ENCODE data around the gene LGALS4. TPM values are rescaled to one million over a fixed set of nuclear protein-coding genes. Genes with fewer than 3 reads are reported as not detected.

Gene LGALS4
- total and polyA plus RNA-seq, 9 of the 15 experiments (the other 6 are each of a cell fraction or from before 2014, with no cell fraction given): 0.08 to 1.1 (median 0.30) TPM; not detected in 3

DNA sequence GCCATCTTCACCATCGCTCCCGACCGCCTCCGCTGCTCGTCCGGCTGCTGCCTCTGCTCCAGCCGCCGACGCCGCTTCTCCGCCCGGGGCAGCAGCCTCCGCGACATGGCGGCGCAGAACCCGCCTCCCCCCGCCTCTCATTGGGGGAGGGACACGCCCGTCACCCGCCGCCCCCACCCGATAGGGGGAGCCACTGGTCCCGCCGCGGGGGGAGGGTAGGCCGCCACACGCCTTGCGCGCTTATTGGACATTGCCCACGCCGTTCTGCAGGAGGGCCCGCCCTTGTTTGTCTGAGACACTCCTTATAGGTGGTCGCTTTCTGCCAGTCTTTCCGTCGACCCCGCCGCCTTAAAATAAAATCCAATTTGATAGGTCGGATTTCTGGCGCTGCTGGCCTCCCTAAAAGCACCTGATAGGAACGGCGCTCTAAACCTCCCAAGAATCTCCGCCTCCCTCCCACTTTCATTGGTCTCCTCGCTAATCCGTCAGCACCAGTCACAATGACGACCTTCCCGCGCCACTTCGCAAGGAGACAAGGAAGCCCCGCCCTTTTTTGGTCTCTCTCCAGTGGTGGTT lies 37.2 kb upstream of the LGALS4 start, which contains the start of gene HNRNPL (continued):
- TF ChIP-seq, protein P1, sequence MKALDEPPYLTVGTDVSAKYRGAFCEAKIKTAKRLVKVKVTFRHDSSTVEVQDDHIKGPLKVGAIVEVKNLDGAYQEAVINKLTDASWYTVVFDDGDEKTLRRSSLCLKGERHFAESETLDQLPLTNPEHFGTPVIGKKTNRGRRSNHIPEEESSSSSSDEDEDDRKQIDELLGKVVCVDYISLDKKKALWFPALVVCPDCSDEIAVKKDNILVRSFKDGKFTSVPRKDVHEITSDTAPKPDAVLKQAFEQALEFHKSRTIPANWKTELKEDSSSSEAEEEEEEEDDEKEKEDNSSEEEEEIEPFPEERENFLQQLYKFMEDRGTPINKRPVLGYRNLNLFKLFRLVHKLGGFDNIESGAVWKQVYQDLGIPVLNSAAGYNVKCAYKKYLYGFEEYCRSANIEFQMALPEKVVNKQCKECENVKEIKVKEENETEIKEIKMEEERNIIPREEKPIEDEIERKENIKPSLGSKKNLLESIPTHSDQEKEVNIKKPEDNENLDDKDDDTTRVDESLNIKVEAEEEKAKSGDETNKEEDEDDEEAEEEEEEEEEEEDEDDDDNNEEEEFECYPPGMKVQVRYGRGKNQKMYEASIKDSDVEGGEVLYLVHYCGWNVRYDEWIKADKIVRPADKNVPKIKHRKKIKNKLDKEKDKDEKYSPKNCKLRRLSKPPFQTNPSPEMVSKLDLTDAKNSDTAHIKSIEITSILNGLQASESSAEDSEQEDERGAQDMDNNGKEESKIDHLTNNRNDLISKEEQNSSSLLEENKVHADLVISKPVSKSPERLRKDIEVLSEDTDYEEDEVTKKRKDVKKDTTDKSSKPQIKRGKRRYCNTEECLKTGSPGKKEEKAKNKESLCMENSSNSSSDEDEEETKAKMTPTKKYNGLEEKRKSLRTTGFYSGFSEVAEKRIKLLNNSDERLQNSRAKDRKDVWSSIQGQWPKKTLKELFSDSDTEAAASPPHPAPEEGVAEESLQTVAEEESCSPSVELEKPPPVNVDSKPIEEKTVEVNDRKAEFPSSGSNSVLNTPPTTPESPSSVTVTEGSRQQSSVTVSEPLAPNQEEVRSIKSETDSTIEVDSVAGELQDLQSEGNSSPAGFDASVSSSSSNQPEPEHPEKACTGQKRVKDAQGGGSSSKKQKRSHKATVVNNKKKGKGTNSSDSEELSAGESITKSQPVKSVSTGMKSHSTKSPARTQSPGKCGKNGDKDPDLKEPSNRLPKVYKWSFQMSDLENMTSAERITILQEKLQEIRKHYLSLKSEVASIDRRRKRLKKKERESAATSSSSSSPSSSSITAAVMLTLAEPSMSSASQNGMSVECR (CRISPR knock-in tag; IDR thresholded peaks at IDR 0.05): no peak
- TF ChIP-seq TCF3 (CRISPR knock-in tag; IDR thresholded peaks at IDR 0.05): no peak
- no peak for TF ChIP-seq DPF2 (IDR thresholded peaks at IDR 0.05)
- TF ChIP-seq GABPB2 (CRISPR knock-in tag; conservative IDR thresholded peaks at IDR 0.05): no peak
- no peak for TF ChIP-seq MITF (IDR thresholded peaks at IDR 0.05)
- no peak for TF ChIP-seq NFIC (IDR thresholded peaks at IDR 0.05)
- TF ChIP-seq TRIM24 (IDR thresholded peaks at IDR 0.05): no peak
- TF ChIP-seq ZSCAN29 (IDR thresholded peaks at IDR 0.05): no peak
- no peak for TF ChIP-seq HDAC1 (IDR thresholded peaks at IDR 0.05)
- TF ChIP-seq, protein P2, sequence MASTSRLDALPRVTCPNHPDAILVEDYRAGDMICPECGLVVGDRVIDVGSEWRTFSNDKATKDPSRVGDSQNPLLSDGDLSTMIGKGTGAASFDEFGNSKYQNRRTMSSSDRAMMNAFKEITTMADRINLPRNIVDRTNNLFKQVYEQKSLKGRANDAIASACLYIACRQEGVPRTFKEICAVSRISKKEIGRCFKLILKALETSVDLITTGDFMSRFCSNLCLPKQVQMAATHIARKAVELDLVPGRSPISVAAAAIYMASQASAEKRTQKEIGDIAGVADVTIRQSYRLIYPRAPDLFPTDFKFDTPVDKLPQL (IDR thresholded peaks at IDR 0.05; ENCODE audit: extremely low read depth, insufficient read length): no peak
- TF ChIP-seq MTA2 (IDR thresholded peaks at IDR 0.05; ENCODE audit: low read depth): no peak
- no peak; the same call in 1 of the 2 replicates for TF ChIP-seq HNRNPL (IDR thresholded peaks at IDR 0.05; ENCODE audit: low read depth, low read length)
- no peak; the same call in none of the 2 replicates for TF ChIP-seq HMGXB4 (CRISPR knock-in tag; IDR thresholded peaks at IDR 0.05)
- TF ChIP-seq ETV1 (tag; conservative IDR thresholded peaks at IDR 0.05; ENCODE audit: low read depth): no peak
- TF ChIP-seq, protein P3, sequence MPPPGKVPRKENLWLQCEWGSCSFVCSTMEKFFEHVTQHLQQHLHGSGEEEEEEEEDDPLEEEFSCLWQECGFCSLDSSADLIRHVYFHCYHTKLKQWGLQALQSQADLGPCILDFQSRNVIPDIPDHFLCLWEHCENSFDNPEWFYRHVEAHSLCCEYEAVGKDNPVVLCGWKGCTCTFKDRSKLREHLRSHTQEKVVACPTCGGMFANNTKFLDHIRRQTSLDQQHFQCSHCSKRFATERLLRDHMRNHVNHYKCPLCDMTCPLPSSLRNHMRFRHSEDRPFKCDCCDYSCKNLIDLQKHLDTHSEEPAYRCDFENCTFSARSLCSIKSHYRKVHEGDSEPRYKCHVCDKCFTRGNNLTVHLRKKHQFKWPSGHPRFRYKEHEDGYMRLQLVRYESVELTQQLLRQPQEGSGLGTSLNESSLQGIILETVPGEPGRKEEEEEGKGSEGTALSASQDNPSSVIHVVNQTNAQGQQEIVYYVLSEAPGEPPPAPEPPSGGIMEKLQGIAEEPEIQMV (tag; conservative IDR thresholded peaks at IDR 0.05; ENCODE audit: low read depth): no peak
- peak; percentile 72 for TF ChIP-seq RBM22 (IDR thresholded peaks at IDR 0.05; ENCODE audit: low read depth, low read length, poor library complexity, severe bottlenecking)
- no peak for TF ChIP-seq CCNT2 (IDR thresholded peaks at IDR 0.05; ENCODE audit: borderline replicate concordance, extremely low read depth, insufficient read length, low read depth, low read length)
